DND-41 (cell line): Measurements from ENCODE around the gene PCDHA8.
A peak's percentile ranks its signal among the peaks of the same experiment; 100 is the strongest.
"Not testable (repeated sequence)": the region's sequence is repeated elsewhere in the genome, so short reads cannot be mapped to it uniquely, and the experiment has no call there.

ENCODE experiments used
- ATAC-seq: fragments of 200-7000 bp; cut with Tn5 transposase; 3 replicates; pipeline ENCODE4 v1.9.1; 2021; ENCODE audit warnings: low read depth; ENCODE audit not compliant: insufficient read depth
- DNase-seq: peaks from one replicate; pipeline ENCODE4 v3.0.0-alpha.2; 2020
- H2AFZ ChIP-seq: 2 replicates; pipeline ENCODE4 v1.6.0; 2012; ENCODE audit warnings: low read depth, low read length
- H3K27ac ChIP-seq: 2 replicates; pipeline ENCODE4 v1.5.1; 2012; ENCODE audit warnings: low read length, inconsistent platforms
- H3K27me3 ChIP-seq: fragments of 200-600 bp; sonication (generic); 2 replicates; pipeline ENCODE4 v1.6.0; 2012; ENCODE audit warnings: low read length, mild to moderate bottlenecking, inconsistent platforms; ENCODE audit not compliant: insufficient read depth, poor library complexity
- H3K36me3 ChIP-seq: 2 replicates; pipeline ENCODE4 v1.5.1; 2012; ENCODE audit warnings: low read length, inconsistent platforms; ENCODE audit not compliant: insufficient read depth
- H3K4me1 ChIP-seq: 2 replicates; pipeline ENCODE4 v1.5.1; 2012; ENCODE audit warnings: mild to moderate bottlenecking, low read length; ENCODE audit not compliant: insufficient read depth
- H3K4me2 ChIP-seq: 2 replicates; pipeline ENCODE4 v1.6.0; 2012; ENCODE audit warnings: mild to moderate bottlenecking, moderate library complexity, low read length, inconsistent platforms; ENCODE audit not compliant: insufficient read depth
- H3K4me3 ChIP-seq, 2 experiments: fragments of 200-600 bp in 1 of 2; shearing (Covaris generic) in 1 of 2; 2 replicates each; pipeline ENCODE4 v1.5.1; 2012 to 2016; ENCODE audit warnings: inconsistent platforms in 2 of 2, low read length in 2 of 2, mild to moderate bottlenecking in 2 of 2, low read depth in 1 of 2, moderate library complexity in 1 of 2
- H3K79me2 ChIP-seq: 2 replicates; pipeline ENCODE4 v1.6.0; 2012; ENCODE audit warnings: low read length, inconsistent platforms; ENCODE audit not compliant: insufficient read depth
- H3K9ac ChIP-seq: 2 replicates; pipeline ENCODE4 v1.6.0; 2012; ENCODE audit warnings: low read depth, mild to moderate bottlenecking, inconsistent platforms, low read length, moderate library complexity
- H3K9me3 ChIP-seq: 2 replicates; pipeline ENCODE4 v1.5.1; 2012; ENCODE audit warnings: low read length, moderate library complexity, mild to moderate bottlenecking, inconsistent platforms; ENCODE audit not compliant: insufficient read depth, severe bottlenecking
- H4K20me1 ChIP-seq: 2 replicates; pipeline ENCODE4 v1.6.0; 2012; ENCODE audit warnings: low read length; ENCODE audit not compliant: insufficient read depth
- CTCF ChIP-seq: IDR thresholded peaks from 2 replicates; pipeline ENCODE4 v1.5.1; 2012; ENCODE audit warnings: borderline replicate concordance, low read length, moderate library complexity, mild to moderate bottlenecking; ENCODE audit not compliant: poor library complexity, severe bottlenecking; ENCODE audit errors: extremely low read depth
- EZH2 ChIP-seq: IDR thresholded peaks from 3 replicates; pipeline ENCODE4 v1.6.1; 2012; ENCODE audit warnings: borderline replicate concordance, low read depth, mild to moderate bottlenecking, moderate library complexity, low read length, inconsistent platforms; ENCODE audit not compliant: severe bottlenecking

PCDHA8 gene

GRCh38 chr5:140796718-140797095 lies 44.3 kb upstream of the PCDHA8 start:
- Histone ChIP-seq H2AFZ (no peak overlapping the region), H3K4me3 (no peak overlapping the region), H3K27me3 (peaks cover 3% of the 10 kb centered on the region), H3K4me2 (no peak overlapping the region), H3K4me1 (no peaks in the 10 kb centered on the region), H3K27ac (no peak overlapping the region), H3K9ac (no peak overlapping the region), H3K79me2 (no peaks in the 10 kb centered on the region), H4K20me1 (no peaks in the 10 kb centered on the region), H3K9me3 (no peaks in the 10 kb centered on the region), H3K36me3 (no peaks in the 10 kb centered on the region)
- TF ChIP-seq CTCF (no peak), EZH2 (no peak)
- DNase-seq (no peak), ATAC-seq (no peak)

DNA sequence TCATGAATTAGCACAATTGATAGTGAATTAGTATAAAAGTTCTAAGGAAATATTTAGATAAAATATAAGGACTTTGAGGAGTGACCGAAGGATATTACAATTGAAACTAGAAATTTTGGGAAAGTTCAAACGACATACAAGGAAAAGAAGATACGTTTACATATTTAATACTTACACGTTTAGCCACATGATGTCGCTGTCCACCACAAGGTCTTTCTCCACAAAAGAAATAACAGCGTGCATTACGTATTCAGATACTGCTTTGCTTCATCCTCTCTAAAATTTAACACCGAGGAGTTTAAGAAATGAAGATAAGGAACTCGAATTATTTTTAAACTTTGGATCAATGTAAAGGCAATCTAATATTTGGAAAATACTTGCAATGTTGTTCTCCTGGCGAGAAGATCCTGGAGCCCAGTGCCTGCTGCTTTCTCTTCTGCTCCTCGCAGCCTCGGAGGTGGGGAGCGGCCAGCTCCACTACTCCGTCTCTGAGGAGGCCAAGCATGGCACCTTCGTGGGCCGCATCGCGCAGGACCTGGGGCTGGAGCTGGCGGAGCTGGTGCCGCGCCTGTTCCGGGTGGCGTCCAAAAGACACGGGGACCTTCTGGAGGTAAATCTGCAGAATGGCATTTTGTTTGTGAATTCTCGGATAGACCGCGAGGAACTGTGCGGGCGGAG lies 40.0 kb upstream of the PCDHA8 start, which contains the start of gene PCDHA3:
PCDHA3 (plus strand) TSS at position 242 of the 678 bp plus-strand sequence.
- no peaks in the 10 kb centered on the region for H3K27me3 ChIP-seq
- TF ChIP-seq EZH2 (no peak), CTCF (peak; percentile 19)
- no peaks in the 10 kb centered on the region for H4K20me1 ChIP-seq
- H3K79me2 ChIP-seq = no peaks in the 10 kb centered on the region
- H3K4me1 ChIP-seq = no peaks in the 10 kb centered on the region
- H3K4me3 ChIP-seq = no peak within 1 kb of the TSS
- H3K27ac ChIP-seq = no peak within 1 kb of the TSS
- H3K36me3 ChIP-seq = no peaks in the 10 kb centered on the region
- no peak within 1 kb of the TSS for H2AFZ ChIP-seq
- no peak within 1 kb of the TSS for H3K4me2 ChIP-seq
- H3K9me3 ChIP-seq = no peaks in the 10 kb centered on the region
- DNase-seq = no peak
- H3K9ac ChIP-seq = no peak within 1 kb of the TSS
- no peak for ATAC-seq

GRCh38 chr5:140801494-140801841 lies 39.5 kb upstream of the PCDHA8 start:
- H3K4me3 ChIP-seq = no peak overlapping the region
- no peaks in the 10 kb centered on the region for H3K36me3 ChIP-seq
- no peaks in the 10 kb centered on the region for H3K4me1 ChIP-seq
- H3K79me2 ChIP-seq = no peaks in the 10 kb centered on the region
- no peak overlapping the region for H2AFZ ChIP-seq
- H3K4me2 ChIP-seq = no peak overlapping the region
- no peak for DNase-seq
- H3K27me3 ChIP-seq = no peaks in the 10 kb centered on the region
- H4K20me1 ChIP-seq = no peaks in the 10 kb centered on the region
- H3K27ac ChIP-seq = no peak overlapping the region
- ATAC-seq = no peak
- TF ChIP-seq CTCF (no peak), EZH2 (no peak)
- H3K9me3 ChIP-seq = no peaks in the 10 kb centered on the region
- no peak overlapping the region for H3K9ac ChIP-seq

- not testable (repeated sequence) for H3K79me2 ChIP-seq, DNase-seq, H3K36me3 ChIP-seq, H3K27me3 ChIP-seq, H3K4me3 ChIP-seq, H3K9me3 ChIP-seq, H3K27ac ChIP-seq, H3K4me1 ChIP-seq, H3K9ac ChIP-seq, H4K20me1 ChIP-seq, ATAC-seq, H2AFZ ChIP-seq, H3K4me2 ChIP-seq
Measured at GRCh38 chr5:140802381-140802780, 38.6 kb upstream of the PCDHA8 start.
